Loucy (cell line): ENCODE data around the gene MAN2A2.

ENCODE experiments used
- H2AFZ ChIP-seq: fragments of 200-600 bp; sonication (generic); 2 replicates; pipeline ENCODE4 v1.6.0; 2016; ENCODE audit warnings: antibody characterized with exemption, mild to moderate bottlenecking, low read length, moderate library complexity
- H3F3A ChIP-seq: fragments of 200-600 bp; 2 replicates; pipeline ENCODE4 v1.6.0; 2016; ENCODE audit warnings: antibody characterized with exemption, low read depth, mild to moderate bottlenecking
- H3K27me3 ChIP-seq: fragments of 200-600 bp; sonication (generic); 2 replicates; pipeline ENCODE4 v1.6.1; 2014; ENCODE audit warnings: low read length, mild to moderate bottlenecking; ENCODE audit not compliant: insufficient read depth, poor library complexity, severe bottlenecking
- H3K36me3 ChIP-seq: fragments of 200-600 bp; sonication (generic); 2 replicates; pipeline ENCODE4 v1.6.1; 2016; ENCODE audit warnings: low read length; ENCODE audit not compliant: insufficient read depth
- H3K4me1 ChIP-seq: fragments of 200-600 bp; sonication (generic); 2 replicates; pipeline ENCODE4 v1.5.1; 2014; ENCODE audit warnings: low read length, mild to moderate bottlenecking; ENCODE audit not compliant: insufficient read depth, poor library complexity, severe bottlenecking
- H3K4me2 ChIP-seq: fragments of 200-600 bp; sonication (generic); 2 replicates; pipeline ENCODE4 v1.6.0; 2014; ENCODE audit warnings: antibody characterized with exemption, low read length, low read depth, mild to moderate bottlenecking; ENCODE audit not compliant: poor library complexity, severe bottlenecking
- H3K4me3 ChIP-seq: fragments of 200-600 bp; sonication (generic); 2 replicates; pipeline ENCODE4 v1.5.1; 2014; ENCODE audit warnings: low read length, mild to moderate bottlenecking, mixed read lengths; ENCODE audit not compliant: poor library complexity, severe bottlenecking
- H3K79me2 ChIP-seq: fragments of 200-600 bp; sonication (generic); 2 replicates; pipeline ENCODE4 v1.6.1; 2014; ENCODE audit warnings: low read length; ENCODE audit not compliant: insufficient read depth
- H3K9ac ChIP-seq: fragments of 200-600 bp; sonication (generic); 2 replicates; pipeline ENCODE4 v1.6.0; 2014; ENCODE audit warnings: mild to moderate bottlenecking, low read depth, low read length, moderate library complexity; ENCODE audit not compliant: poor library complexity, severe bottlenecking
- H3K9me2 ChIP-seq: fragments of 200-600 bp; sonication (generic); replicated peaks from 2 replicates; pipeline ENCODE4 v1.6.1; 2016; ENCODE audit warnings: low read depth, low read length, mixed read lengths
- H3K9me3 ChIP-seq: fragments of 200-600 bp; sonication (generic); 2 replicates; pipeline ENCODE4 v1.6.1; 2014; ENCODE audit warnings: mild to moderate bottlenecking, antibody characterized with exemption, low read length, low read depth; ENCODE audit not compliant: insufficient read depth
- H4K20me1 ChIP-seq: fragments of 200-600 bp; sonication (generic); 2 replicates; pipeline ENCODE4 v1.6.0; 2014; ENCODE audit warnings: antibody characterized with exemption, low read length, mild to moderate bottlenecking; ENCODE audit not compliant: insufficient read depth, poor library complexity, severe bottlenecking
- CTCF ChIP-seq: fragments of 200-600 bp; sonication (generic); conservative IDR thresholded peaks from 2 replicates; pipeline ENCODE4 v1.5.1; 2014; ENCODE audit warnings: mild to moderate bottlenecking, antibody characterized with exemption, low read length
- EZH2phosphoT487 ChIP-seq: fragments of 200-600 bp; IDR thresholded peaks from 2 replicates; pipeline ENCODE4 v1.6.1; 2018; ENCODE audit warnings: antibody characterized with exemption, mild to moderate bottlenecking, moderate library complexity, borderline replicate concordance

MAN2A2 gene

GRCh38 chr15:90878660-90879059 is 24.4 kb upstream of the MAN2A2 start:
- Histone ChIP-seq H3K4me2 (no peak overlapping the region), H3K79me2 (peaks cover 30% of the 10 kb centered on the region), H3K27me3 (no peaks in the 10 kb centered on the region), H2AFZ (no peak overlapping the region), H3K9me2 (no peaks in the 10 kb centered on the region), H4K20me1 (no peaks in the 10 kb centered on the region), H3K4me3 (no peak overlapping the region), H3K9me3 (no peaks in the 10 kb centered on the region), H3K9ac (no peak overlapping the region), H3F3A (no peaks in the 10 kb centered on the region), H3K4me1 (peaks cover 18% of the 10 kb centered on the region), H3K36me3 (peaks cover 52% of the 10 kb centered on the region; the same call in 1 of the 2 replicates)
- TF ChIP-seq EZH2phosphoT487 (no peak), CTCF (no peak)

- H3K27me3 ChIP-seq = no peaks in the 10 kb centered on the region
- H3K36me3 ChIP-seq = peaks cover 52% of the 10 kb centered on the region; the same call in 1 of the 2 replicates
- H3K79me2 ChIP-seq = peaks cover 29% of the 10 kb centered on the region; the same call in 1 of the 2 replicates
- peaks cover 11% of the 10 kb centered on the region for H3K4me1 ChIP-seq
- H4K20me1 ChIP-seq = no peaks in the 10 kb centered on the region
- no peak overlapping the region for H3K4me2 ChIP-seq
- H3K4me3 ChIP-seq = no peak overlapping the region
- H3K9me2 ChIP-seq = no peaks in the 10 kb centered on the region
- no peaks in the 10 kb centered on the region for H3F3A ChIP-seq
- TF ChIP-seq CTCF = no peak
- TF ChIP-seq EZH2phosphoT487 = no peak
- H2AFZ ChIP-seq = no peak overlapping the region
- no peaks in the 10 kb centered on the region for H3K9me3 ChIP-seq
- H3K9ac ChIP-seq = no peak overlapping the region
These were observed 23.3 kb upstream of the MAN2A2 start for GRCh38 chr15:90879730-90880366.

GRCh38 chr15:90880381-90881145 is 22.5 kb upstream of the MAN2A2 start:
- H3K4me3 ChIP-seq = no peak overlapping the region
- no peaks in the 10 kb centered on the region for H4K20me1 ChIP-seq
- H2AFZ ChIP-seq = no peak overlapping the region
- H3K9me3 ChIP-seq = no peaks in the 10 kb centered on the region
- H3K36me3 ChIP-seq = peaks cover 52% of the 10 kb centered on the region; the same call in 1 of the 2 replicates
- no peaks in the 10 kb centered on the region for H3K27me3 ChIP-seq
- peaks cover 18% of the 10 kb centered on the region for H3K4me1 ChIP-seq
- H3K4me2 ChIP-seq = no peak overlapping the region
- H3K9me2 ChIP-seq = no peaks in the 10 kb centered on the region
- no peaks in the 10 kb centered on the region for H3F3A ChIP-seq
- H3K79me2 ChIP-seq = peaks cover 30% of the 10 kb centered on the region; the same call in 1 of the 2 replicates
- H3K9ac ChIP-seq = no peak overlapping the region
- TF ChIP-seq CTCF (no peak), EZH2phosphoT487 (no peak)
